Adrenal gland (tissue), 5 donors: ENCODE results near the gene CPXM1.

Experiments
- CTCF ChIP-seq, 6 experiments: fragments of 450-650 bp in 4 of 6; fragments of 200-600 bp in 2 of 6; sonication (generic) in 1 of 6; IDR thresholded peaks; 1 replicate in 5 of 6; 2 replicates in 1 of 6; pipeline versions ENCODE4 v1.5.1 to v1.8.0; 2016 to 2021; ENCODE audit warnings: antibody characterized with exemption in 6 of 6, mild to moderate bottlenecking in 2 of 6, moderate library complexity in 1 of 6
- POLR2A ChIP-seq, 2 donors: fragments of 450-650 bp; IDR thresholded peaks; one replicate each; pipeline ENCODE4 v1.6.1; 2017; ENCODE audit warnings: antibody characterized with exemption in 2 of 2, mild to moderate bottlenecking in 2 of 2, moderate library complexity in 1 of 2
- donor health status: DM: no; HTN: no; CAD: no.

- no peak for TF ChIP-seq POLR2A (IDR thresholded peaks at IDR 0.05)
- TF ChIP-seq CTCF (IDR thresholded peaks at IDR 0.05): no peak
Measured at GRCh38 chr20:2801286-2801728, 880 bp upstream of the CPXM1 start.
